Astrocyte (in vitro differentiated cells and primary cell): Measurements from ENCODE around the gene SIRPB1. TPM values are rescaled to one million over a fixed set of nuclear protein-coding genes. Genes with fewer than 3 reads are reported as not detected.
"Not testable (repeated sequence)": the region's sequence is repeated elsewhere in the genome, so short reads cannot be mapped to it uniquely, and the experiment has no call there.

ENCODE experiments used
- DNase-seq: peaks from one replicate; pipeline ENCODE4 v3.0.0-alpha.2; 2010; ENCODE audit warnings: low read depth
- FAIRE-seq: peaks from 2 replicates; lab custom pipeline; 2011; peaks lifted over from hg19 to GRCh38; lab: Jason Lieb, UNC
- H2AFZ ChIP-seq: 2 replicates; pipeline ENCODE4 v1.6.0; 2012; ENCODE audit warnings: low read depth, low read length, inconsistent platforms
- H3K27ac ChIP-seq: 2 replicates; pipeline ENCODE4 v1.5.1; 2011; ENCODE audit warnings: low read depth, low read length, inconsistent platforms
- H3K27me3 ChIP-seq: 2 replicates; pipeline ENCODE4 v1.6.0; 2011; ENCODE audit warnings: low read length, inconsistent platforms; ENCODE audit not compliant: insufficient read depth
- H3K36me3 ChIP-seq: 2 replicates; pipeline ENCODE4 v1.5.1; 2011; ENCODE audit warnings: low read length, inconsistent platforms; ENCODE audit not compliant: insufficient read depth
- H3K4me1 ChIP-seq: 2 replicates; pipeline ENCODE4 v1.5.1; 2011; ENCODE audit warnings: low read length, inconsistent platforms; ENCODE audit not compliant: insufficient read depth
- H3K4me2 ChIP-seq: 2 replicates; pipeline ENCODE4 v1.6.0; 2012; ENCODE audit warnings: low read length, inconsistent platforms
- H3K4me3 ChIP-seq: 2 replicates; pipeline ENCODE4 v1.5.1; 2011; ENCODE audit warnings: low read depth, mild to moderate bottlenecking, low read length, inconsistent platforms; ENCODE audit not compliant: insufficient read depth
- H3K79me2 ChIP-seq: 2 replicates; pipeline ENCODE4 v1.6.0; 2012; ENCODE audit warnings: mild to moderate bottlenecking, low read length, inconsistent platforms; ENCODE audit not compliant: insufficient read depth
- H3K9ac ChIP-seq: 2 replicates; pipeline ENCODE4 v1.6.0; 2012; ENCODE audit warnings: mild to moderate bottlenecking, low read length, inconsistent platforms
- H3K9me3 ChIP-seq: 2 replicates; pipeline ENCODE4 v1.5.1; 2012; ENCODE audit warnings: low read depth, mild to moderate bottlenecking, low read length, inconsistent platforms; ENCODE audit not compliant: insufficient read depth
- H4K20me1 ChIP-seq: 2 replicates; pipeline ENCODE4 v1.6.0; 2012; ENCODE audit warnings: low read length, inconsistent platforms; ENCODE audit not compliant: insufficient read depth
- H3K27ac Mint-ChIP-seq: one replicate; pipeline ENCODE4 v1.8.0; 2021; ENCODE audit warnings: mild to moderate bottlenecking, mixed read lengths; ENCODE audit not compliant: unreplicated experiment
- H3K27me3 Mint-ChIP-seq: one replicate; pipeline ENCODE4 v1.8.0; 2021; ENCODE audit warnings: low read depth, mixed read lengths; ENCODE audit not compliant: unreplicated experiment
- H3K36me3 Mint-ChIP-seq: one replicate; pipeline ENCODE4 v1.8.0; 2021; ENCODE audit warnings: low read depth, mixed read lengths; ENCODE audit not compliant: unreplicated experiment
- H3K4me1 Mint-ChIP-seq: one replicate; pipeline ENCODE4 v1.8.0; 2021; ENCODE audit warnings: low read depth, mixed read lengths; ENCODE audit not compliant: unreplicated experiment
- H3K4me3 Mint-ChIP-seq: one replicate; pipeline ENCODE4 v1.8.0; 2021; ENCODE audit warnings: mild to moderate bottlenecking, moderate library complexity, mixed read lengths; ENCODE audit not compliant: unreplicated experiment
- H3K9me3 Mint-ChIP-seq: one replicate; pipeline ENCODE4 v1.8.0; 2021; ENCODE audit warnings: mild to moderate bottlenecking, mixed read lengths; ENCODE audit not compliant: unreplicated experiment
- CTCF ChIP-seq: IDR thresholded peaks from 2 replicates; pipeline ENCODE4 v1.5.1; 2011; ENCODE audit warnings: low read depth, mild to moderate bottlenecking, inconsistent platforms, low read length, moderate library complexity; ENCODE audit not compliant: insufficient read depth
- EZH2 ChIP-seq: IDR thresholded peaks from 2 replicates; pipeline ENCODE4 v1.6.1; 2012; ENCODE audit warnings: mild to moderate bottlenecking, low read length, inconsistent platforms; ENCODE audit not compliant: insufficient read depth
- total RNA-seq: library from RNA; stranded (reverse); gene quantifications from 2 replicates; pipeline ENCODE4 v1.2.1, GENCODE V29; 2021

Gene SIRPB1
- total RNA-seq, 1 donor from 2014 or later: not detected

- no peaks in the 10 kb centered on the region for H4K20me1 ChIP-seq
- no peaks in the 10 kb centered on the region for H3K79me2 ChIP-seq
- Mint-ChIP-seq H3K36me3 (no peaks in the 10 kb centered on the region), H3K4me1 (peaks cover 2% of the 10 kb centered on the region), H3K4me3 (no peak overlapping the region), H3K27me3 (peaks cover 8% of the 10 kb centered on the region), H3K9me3 (peaks cover 7% of the 10 kb centered on the region), H3K27ac (no peak overlapping the region)
- H2AFZ ChIP-seq: no peak overlapping the region
- no peaks in the 10 kb centered on the region for H3K36me3 ChIP-seq
- H3K4me1 ChIP-seq: no peaks in the 10 kb centered on the region
- H3K4me2 ChIP-seq: no peak overlapping the region
- H3K4me3 ChIP-seq: no peak overlapping the region
- peaks cover 2% of the 10 kb centered on the region for H3K27me3 ChIP-seq
- FAIRE-seq (no peak), DNase-seq (no peak)
- TF ChIP-seq EZH2 (no peak), CTCF (no peak)
- no peak overlapping the region for H3K9ac ChIP-seq
- no peak overlapping the region for H3K27ac ChIP-seq
- H3K9me3 ChIP-seq: no peaks in the 10 kb centered on the region
Measured at GRCh38 chr20:1644101-1644962, 24.5 kb upstream of the SIRPB1 start.

- not testable (repeated sequence) for H3K9me3 ChIP-seq, H3K4me3 Mint-ChIP-seq, H3K27ac ChIP-seq, H3K4me2 ChIP-seq, H3K27ac Mint-ChIP-seq, H3K4me1 ChIP-seq, H3K4me1 Mint-ChIP-seq, H3K36me3 ChIP-seq, H3K27me3 ChIP-seq, H3K9me3 Mint-ChIP-seq, H3K9ac ChIP-seq, H3K36me3 Mint-ChIP-seq, H2AFZ ChIP-seq, FAIRE-seq, DNase-seq, H4K20me1 ChIP-seq, H3K79me2 ChIP-seq, H3K4me3 ChIP-seq, H3K27me3 Mint-ChIP-seq
Measured at GRCh38 chr20:1638643-1639042, 18.8 kb upstream of the SIRPB1 start.

GRCh38 chr20:1637755-1638154 is 17.9 kb upstream of the SIRPB1 start:
- Histone ChIP-seq H3K36me3 (no peaks in the 10 kb centered on the region), H3K27me3 (no peaks in the 10 kb centered on the region), H3K27ac (no peak overlapping the region), H4K20me1 (no peaks in the 10 kb centered on the region), H2AFZ (no peak overlapping the region), H3K4me2 (no peak overlapping the region), H3K79me2 (no peaks in the 10 kb centered on the region), H3K9ac (no peak overlapping the region), H3K4me1 (no peaks in the 10 kb centered on the region), H3K4me3 (no peak overlapping the region), H3K9me3 (no peaks in the 10 kb centered on the region)
- Mint-ChIP-seq H3K36me3 (no peaks in the 10 kb centered on the region), H3K4me1 (no peaks in the 10 kb centered on the region), H3K9me3 (peaks cover 8% of the 10 kb centered on the region), H3K27me3 (peaks cover 1% of the 10 kb centered on the region), H3K4me3 (no peak overlapping the region), H3K27ac (no peak overlapping the region)
- TF ChIP-seq EZH2: no peak
- TF ChIP-seq CTCF: no peak
- FAIRE-seq: no peak
- DNase-seq: no peak
